Measurements from ENCODE around the gene TMEM213.

TMEM213 gene

GRCh38 chr7:138797715-138798320 lies at the start of gene TMEM213, which contains the start of gene ATP6V0A4:
TMEM213 (plus strand) TSS chr7:138797994; CDS start chr7:138798105, 111 bp downstream.
ATP6V0A4 (minus strand) TSS chr7:138798196; CDS start chr7:138771247, 26,949 bp downstream.
- H3K27ac ChIP-seq = no peak within 1 kb of the TSS
- TF ChIP-seq CTCF (conservative IDR thresholded peaks at IDR 0.05) = no peak

GRCh38 chr7:138748666-138749065 lies 49.1 kb upstream of the TMEM213 start:
- TF ChIP-seq CTCF (conservative IDR thresholded peaks at IDR 0.05) = no peak
- H3K27ac ChIP-seq = no peak overlapping the region

- H3K27ac ChIP-seq = no peak overlapping the region
- no peak for TF ChIP-seq CTCF (conservative IDR thresholded peaks at IDR 0.05)
These were observed 47.8 kb upstream of the TMEM213 start for GRCh38 chr7:138749960-138750359.

GRCh38 chr7:138750473-138750872 lies 47.3 kb upstream of the TMEM213 start:
- H3K27ac ChIP-seq = no peak overlapping the region
- no peak for TF ChIP-seq CTCF (conservative IDR thresholded peaks at IDR 0.05)

- no peak for TF ChIP-seq CTCF (conservative IDR thresholded peaks at IDR 0.05)
- H3K27ac ChIP-seq = no peak overlapping the region
These were observed 46.8 kb upstream of the TMEM213 start for GRCh38 chr7:138750901-138751464.

GRCh38 chr7:138752518-138753149 lies 45.2 kb upstream of the TMEM213 start:
- no peak for TF ChIP-seq CTCF (conservative IDR thresholded peaks at IDR 0.05)
- H3K27ac ChIP-seq = no peak overlapping the region

GRCh38 chr7:138753150-138753518 lies 44.7 kb upstream of the TMEM213 start:
- no peak overlapping the region for H3K27ac ChIP-seq
- TF ChIP-seq CTCF (conservative IDR thresholded peaks at IDR 0.05) = no peak

All from VCaP (cell line).